ENCODE measurements around the gene SHKBP1. TPM values are rescaled to one million over a fixed set of nuclear protein-coding genes. Genes with fewer than 3 reads are reported as not detected.

The SHKBP1 gene
- total RNA-seq, 1 donor from 2014 or later, result 65.3 TPM

DNA sequence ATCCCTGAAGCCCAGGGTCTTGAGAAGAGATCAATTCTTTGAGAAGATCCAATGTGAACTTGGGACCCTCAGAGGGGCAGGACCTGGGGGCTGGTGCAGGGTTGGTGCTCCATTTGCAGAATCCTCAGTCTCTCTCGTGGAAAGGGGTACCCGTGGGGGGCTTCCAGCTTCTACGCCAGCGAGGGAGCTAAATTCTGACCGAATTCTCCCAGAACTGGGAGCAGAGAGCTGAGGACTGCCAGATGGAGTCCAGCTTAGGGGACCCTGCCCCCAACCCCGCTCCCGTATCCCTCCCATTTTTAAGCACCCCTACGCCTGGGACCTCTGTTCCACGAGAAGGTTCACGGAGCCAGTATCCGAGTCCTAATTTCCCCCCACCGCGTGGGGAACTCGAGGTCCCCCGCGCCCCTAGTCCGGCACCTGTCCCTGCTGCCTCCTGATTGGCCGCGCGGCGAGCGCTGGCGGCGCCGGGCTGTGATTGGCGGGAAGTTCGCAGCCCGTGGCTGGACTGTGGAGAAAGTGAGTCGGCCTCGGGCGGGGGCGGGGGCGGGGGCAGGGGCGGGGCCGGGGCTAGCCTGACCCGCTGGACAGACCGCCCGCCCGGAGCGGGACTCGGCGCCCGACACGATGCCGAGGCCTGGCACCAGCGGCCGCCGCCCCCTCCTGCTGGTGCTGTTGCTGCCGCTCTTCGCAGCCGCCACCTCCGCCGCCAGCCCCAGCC, 20.1 kb downstream of the SHKBP1 start:
- peaks cover 2% of the 10 kb centered on the region for H3K36me3 Mint-ChIP-seq
- H3K4me3 Mint-ChIP-seq, result peak overlapping the region; percentile 64
- peaks cover 22% of the 10 kb centered on the region for H3K4me1 Mint-ChIP-seq
- no peak for DNase-seq (ENCODE audit: low spot score in 2 of 2, unreplicated experiment in 2 of 2)
- H3K27ac Mint-ChIP-seq, result no peak overlapping the region
- peaks cover 53% of the 10 kb centered on the region for H3K27me3 Mint-ChIP-seq (ENCODE audit: low read depth)
- TF ChIP-seq, protein P1, sequence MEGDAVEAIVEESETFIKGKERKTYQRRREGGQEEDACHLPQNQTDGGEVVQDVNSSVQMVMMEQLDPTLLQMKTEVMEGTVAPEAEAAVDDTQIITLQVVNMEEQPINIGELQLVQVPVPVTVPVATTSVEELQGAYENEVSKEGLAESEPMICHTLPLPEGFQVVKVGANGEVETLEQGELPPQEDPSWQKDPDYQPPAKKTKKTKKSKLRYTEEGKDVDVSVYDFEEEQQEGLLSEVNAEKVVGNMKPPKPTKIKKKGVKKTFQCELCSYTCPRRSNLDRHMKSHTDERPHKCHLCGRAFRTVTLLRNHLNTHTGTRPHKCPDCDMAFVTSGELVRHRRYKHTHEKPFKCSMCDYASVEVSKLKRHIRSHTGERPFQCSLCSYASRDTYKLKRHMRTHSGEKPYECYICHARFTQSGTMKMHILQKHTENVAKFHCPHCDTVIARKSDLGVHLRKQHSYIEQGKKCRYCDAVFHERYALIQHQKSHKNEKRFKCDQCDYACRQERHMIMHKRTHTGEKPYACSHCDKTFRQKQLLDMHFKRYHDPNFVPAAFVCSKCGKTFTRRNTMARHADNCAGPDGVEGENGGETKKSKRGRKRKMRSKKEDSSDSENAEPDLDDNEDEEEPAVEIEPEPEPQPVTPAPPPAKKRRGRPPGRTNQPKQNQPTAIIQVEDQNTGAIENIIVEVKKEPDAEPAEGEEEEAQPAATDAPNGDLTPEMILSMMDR (IDR thresholded peaks at IDR 0.05; ENCODE audit: unreplicated experiment), result no peak
- no peaks in the 10 kb centered on the region for H3K9me3 Mint-ChIP-seq

DNA sequence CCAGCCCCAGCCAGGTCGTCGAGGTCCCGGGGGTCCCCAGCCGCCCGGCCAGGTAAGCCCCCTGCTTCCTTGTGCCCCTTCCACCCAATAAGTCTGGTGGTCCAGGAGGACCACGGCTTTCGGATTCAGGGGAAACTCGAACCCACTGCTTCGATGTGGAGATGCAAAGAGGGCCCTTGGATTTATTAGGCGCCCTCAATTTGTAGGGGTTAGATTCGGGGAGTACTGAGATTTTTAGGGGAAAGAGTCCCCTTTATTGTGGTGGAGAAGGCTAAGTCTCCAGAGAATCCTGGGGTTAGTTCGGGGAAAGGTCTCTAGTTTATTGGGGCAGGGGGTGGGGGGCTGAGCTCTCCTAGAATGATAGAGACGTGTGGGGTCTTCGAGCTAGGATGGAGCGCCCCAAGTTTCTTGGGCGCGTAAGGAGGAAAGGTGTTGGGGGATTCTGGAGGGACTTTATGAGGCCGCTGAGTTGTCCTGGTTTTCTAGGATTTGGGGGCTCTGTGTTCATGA, 20.7 kb downstream of the SHKBP1 start:
- Mint-ChIP-seq H3K27ac (peak overlapping the region; percentile 51), H3K4me1 (peaks cover 26% of the 10 kb centered on the region), H3K4me3 (peak overlapping the region; percentile 64), H3K9me3 (no peaks in the 10 kb centered on the region), H3K27me3 (ENCODE audit: low read depth) (peaks cover 54% of the 10 kb centered on the region), H3K36me3 (no peaks in the 10 kb centered on the region)
- no peak for DNase-seq (ENCODE audit: low spot score in 2 of 2, unreplicated experiment in 2 of 2)
- TF ChIP-seq, protein P1 (IDR thresholded peaks at IDR 0.05; ENCODE audit: unreplicated experiment), result no peak

- peaks cover 54% of the 10 kb centered on the region for H3K27me3 Mint-ChIP-seq (ENCODE audit: low read depth)
- TF ChIP-seq, protein P1 (IDR thresholded peaks at IDR 0.05; ENCODE audit: unreplicated experiment), result peak; percentile 99
- H3K4me3 Mint-ChIP-seq, result peak overlapping the region; percentile 81
- no peaks in the 10 kb centered on the region for H3K36me3 Mint-ChIP-seq
- peak overlapping the region; percentile 85 for H3K27ac Mint-ChIP-seq
- no peaks in the 10 kb centered on the region for H3K9me3 Mint-ChIP-seq
- DNase-seq (ENCODE audit: low spot score in 2 of 2, unreplicated experiment in 2 of 2), result peak; percentile 82 to 96
- peaks cover 35% of the 10 kb centered on the region for H3K4me1 Mint-ChIP-seq
Measured at GRCh38 chr19:40598121-40598917, 21.6 kb downstream of the SHKBP1 start.

- DNase-seq (ENCODE audit: low spot score in 2 of 2, unreplicated experiment in 2 of 2), result no peak
- no peaks in the 10 kb centered on the region for H3K9me3 Mint-ChIP-seq
- peak overlapping the region; percentile 81 for H3K4me3 Mint-ChIP-seq
- H3K27me3 Mint-ChIP-seq (ENCODE audit: low read depth), result peaks cover 54% of the 10 kb centered on the region
- no peak overlapping the region for H3K27ac Mint-ChIP-seq
- peaks cover 39% of the 10 kb centered on the region for H3K4me1 Mint-ChIP-seq
- H3K36me3 Mint-ChIP-seq, result no peaks in the 10 kb centered on the region
- TF ChIP-seq, protein P1 (IDR thresholded peaks at IDR 0.05; ENCODE audit: unreplicated experiment), result no peak
Measured at GRCh38 chr19:40598918-40599307, 22.2 kb downstream of the SHKBP1 start.

DNA sequence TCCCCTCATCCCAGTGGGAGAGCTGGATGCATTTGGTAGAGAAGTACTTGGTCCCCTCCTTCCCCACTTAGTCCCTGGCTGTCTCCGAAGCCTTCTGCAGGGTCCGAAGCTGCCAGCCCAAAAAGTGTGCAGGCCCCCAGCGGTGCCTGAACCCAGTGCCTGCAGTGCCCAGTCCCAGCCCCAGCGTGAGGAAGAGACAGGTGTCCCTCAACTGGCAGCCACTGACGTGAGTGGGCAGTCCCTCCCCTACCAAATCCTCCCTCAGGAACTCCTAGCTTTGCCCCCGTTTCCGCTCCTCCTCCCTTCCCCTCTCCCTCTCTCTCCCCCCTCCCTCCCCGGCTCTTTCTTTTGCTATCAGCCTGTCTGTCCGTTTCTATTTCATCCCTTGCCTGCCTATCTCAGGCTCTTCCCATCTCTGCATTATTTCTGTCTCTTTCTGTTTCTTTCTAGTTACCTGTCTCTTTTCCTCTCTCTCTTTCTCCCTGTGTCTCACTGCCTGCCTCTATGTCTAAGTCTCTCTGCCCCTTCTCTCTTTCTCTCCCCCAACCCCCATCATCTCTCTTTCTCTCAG, 22.7 kb downstream of the SHKBP1 start:
- TF ChIP-seq, protein P1 (IDR thresholded peaks at IDR 0.05; ENCODE audit: unreplicated experiment), result no peak
- DNase-seq (ENCODE audit: low spot score in 2 of 2, unreplicated experiment in 2 of 2), result no peak
- H3K27ac Mint-ChIP-seq, result peak overlapping the region; percentile 36
- no peaks in the 10 kb centered on the region for H3K9me3 Mint-ChIP-seq
- H3K4me1 Mint-ChIP-seq, result peaks cover 43% of the 10 kb centered on the region
- H3K36me3 Mint-ChIP-seq, result no peaks in the 10 kb centered on the region
- peak overlapping the region; percentile 81 for H3K4me3 Mint-ChIP-seq
- H3K27me3 Mint-ChIP-seq (ENCODE audit: low read depth), result peaks cover 58% of the 10 kb centered on the region
